WTC11 (cell line): ENCODE results near the gene APBB3. TPM values are rescaled to one million over a fixed set of nuclear protein-coding genes. Genes with fewer than 3 reads are reported as not detected.

Source experiments
- ATF1 ChIP-seq: sonication (generic); formaldehyde crosslinking; IDR thresholded peaks from 2 replicates; pipeline ENCODE4 v1.8.1; 2023; ENCODE audit warnings: mild to moderate bottlenecking, moderate library complexity, missing genetic modification reagents
- ATF2 ChIP-seq: sonication (generic); formaldehyde crosslinking; IDR thresholded peaks from 2 replicates; pipeline ENCODE4 v1.8.1; 2022; ENCODE audit warnings: low read depth, missing genetic modification reagents, borderline replicate concordance
- ATF6 ChIP-seq: sonication (generic); formaldehyde crosslinking; IDR thresholded peaks from 2 replicates; pipeline ENCODE4 v1.8.1; 2023; ENCODE audit warnings: mild to moderate bottlenecking, missing genetic modification reagents
- CBFB ChIP-seq: sonication (generic); formaldehyde crosslinking; IDR thresholded peaks from 2 replicates; pipeline ENCODE4 v1.8.1; 2022; ENCODE audit warnings: mild to moderate bottlenecking, low read depth, missing genetic modification reagents
- E2F5 ChIP-seq: sonication (generic); formaldehyde crosslinking; IDR thresholded peaks from 2 replicates; pipeline ENCODE4 v1.8.1; 2022; ENCODE audit warnings: mild to moderate bottlenecking, moderate library complexity, missing genetic modification reagents
- ERG ChIP-seq: fragments of 250-450 bp; sonication (Bioruptor Pico); IDR thresholded peaks from 2 replicates; pipeline ENCODE4 v1.8.0; 2021; ENCODE audit warnings: mild to moderate bottlenecking
- GTF2I ChIP-seq: fragments of 250-450 bp; sonication (Bioruptor Pico); conservative IDR thresholded peaks from 2 replicates; pipeline ENCODE4 v1.4.0; 2021; ENCODE audit warnings: mild to moderate bottlenecking
- HMGA2 ChIP-seq: fragments of 250-450 bp; sonication (Bioruptor Pico); IDR thresholded peaks from 2 replicates; pipeline ENCODE4 v1.4.0; 2021; ENCODE audit warnings: mild to moderate bottlenecking, moderate library complexity
- IRF1 ChIP-seq: sonication (generic); formaldehyde crosslinking; IDR thresholded peaks from 2 replicates; pipeline ENCODE4 v1.8.0; 2023; ENCODE audit warnings: missing genetic modification reagents
- NFATC4 ChIP-seq: fragments of 250-450 bp; sonication (Bioruptor Pico); IDR thresholded peaks from 2 replicates; pipeline ENCODE4 v1.9.0; 2021; ENCODE audit warnings: mild to moderate bottlenecking
- NFE2L1 ChIP-seq: sonication (generic); formaldehyde crosslinking; IDR thresholded peaks from 2 replicates; pipeline ENCODE4 v1.8.1; 2023; ENCODE audit warnings: missing genetic modification reagents
- NFYB ChIP-seq: sonication (generic); formaldehyde crosslinking; conservative IDR thresholded peaks from 2 replicates; pipeline ENCODE4 v1.8.0; 2022; ENCODE audit warnings: low read depth, missing genetic modification reagents
- NR3C1 ChIP-seq: sonication (generic); formaldehyde crosslinking; conservative IDR thresholded peaks from 2 replicates; pipeline ENCODE4 v1.8.1; 2023; ENCODE audit warnings: low read depth, mild to moderate bottlenecking, missing genetic modification reagents
- OVOL2 ChIP-seq: fragments of 250-450 bp; sonication (Bioruptor Pico); IDR thresholded peaks from 2 replicates; pipeline ENCODE4 v1.9.0; 2021; ENCODE audit warnings: mild to moderate bottlenecking, borderline replicate concordance
- PRDM15 ChIP-seq: sonication (generic); formaldehyde crosslinking; IDR thresholded peaks from 2 replicates; pipeline ENCODE4 v1.8.0; 2022; ENCODE audit warnings: missing genetic modification reagents
- RELA ChIP-seq: sonication (generic); formaldehyde crosslinking; IDR thresholded peaks from 2 replicates; pipeline ENCODE4 v1.8.1; 2022; ENCODE audit warnings: missing genetic modification reagents, mild to moderate bottlenecking, borderline replicate concordance
- SMAD3 ChIP-seq: sonication (generic); formaldehyde crosslinking; IDR thresholded peaks from 2 replicates; pipeline ENCODE4 v1.8.0; 2022; ENCODE audit warnings: missing genetic modification reagents, mild to moderate bottlenecking, borderline replicate concordance
- SMAD4 ChIP-seq: sonication (generic); formaldehyde crosslinking; IDR thresholded peaks from 2 replicates; pipeline ENCODE4 v1.8.0; 2022; ENCODE audit warnings: mild to moderate bottlenecking, missing genetic modification reagents
- SP1 ChIP-seq: sonication (generic); formaldehyde crosslinking; conservative IDR thresholded peaks from 2 replicates; pipeline ENCODE4 v1.8.1; 2022; ENCODE audit warnings: missing genetic modification reagents
- TEAD4 ChIP-seq: sonication (generic); formaldehyde crosslinking; IDR thresholded peaks from 2 replicates; pipeline ENCODE4 v1.8.0; 2022; ENCODE audit warnings: mild to moderate bottlenecking, missing genetic modification reagents
- ZMAT4 ChIP-seq: fragments of 250-450 bp; sonication (Bioruptor Pico); IDR thresholded peaks from 2 replicates; pipeline ENCODE4 v1.9.0; 2021; ENCODE audit warnings: mild to moderate bottlenecking
- ZNF138 ChIP-seq: sonication (generic); formaldehyde crosslinking; conservative IDR thresholded peaks from 2 replicates; pipeline ENCODE4 v1.8.1; 2022; ENCODE audit warnings: mild to moderate bottlenecking, moderate library complexity, missing genetic modification reagents
- ZNF423 ChIP-seq: fragments of 250-450 bp; sonication (Bioruptor Pico); IDR thresholded peaks from 2 replicates; pipeline ENCODE4 v2.1.2; 2022; ENCODE audit warnings: mild to moderate bottlenecking, moderate library complexity
- ZNF425 ChIP-seq: fragments of 250-450 bp; sonication (Bioruptor Pico); conservative IDR thresholded peaks from 2 replicates; pipeline ENCODE4 v1.9.0; 2021; ENCODE audit warnings: mild to moderate bottlenecking
- ZNF671 ChIP-seq: fragments of 250-450 bp; sonication (Bioruptor Pico); IDR thresholded peaks from 2 replicates; pipeline ENCODE4 v1.8.0; 2021; ENCODE audit warnings: mild to moderate bottlenecking
- ZSCAN18 ChIP-seq: fragments of 250-450 bp; sonication (Bioruptor Pico); IDR thresholded peaks from 2 replicates; pipeline ENCODE4 v2.1.2; 2022; ENCODE audit warnings: mild to moderate bottlenecking, moderate library complexity
- total RNA-seq: library from RNA; stranded (reverse); gene quantifications from 3 replicates; pipeline ENCODE4 v1.2.3, GENCODE V29; 2021

APBB3 gene
- total RNA-seq, 1 experiment from 2014 or later, result 25.9 TPM

- TF ChIP-seq ZNF671 (CRISPR knock-in tag), result peak; percentile 14; the same call in 1 of the 2 replicates
- no peak for TF ChIP-seq ZNF423 (CRISPR knock-in tag)
- TF ChIP-seq OVOL2, result no peak
- TF ChIP-seq CBFB (CRISPR knock-in tag), result no peak
- peak; percentile 90 for TF ChIP-seq SP1
- TF ChIP-seq NR3C1 (CRISPR knock-in tag), result no peak
- TF ChIP-seq SMAD3 (CRISPR knock-in tag), result 0 out of 2 replicates have a peak, but pooled peaks have one; percentile 73
- no peak for TF ChIP-seq ATF2 (CRISPR knock-in tag)
- no peak for TF ChIP-seq RELA
- no peak; the same call in 1 of the 2 replicates for TF ChIP-seq IRF1 (CRISPR knock-in tag)
- no peak for TF ChIP-seq TEAD4 (CRISPR knock-in tag)
- no peak for TF ChIP-seq ERG (CRISPR knock-in tag)
- no peak for TF ChIP-seq ZNF425 (CRISPR knock-in tag)
- peak; percentile 3; the same call in 1 of the 2 replicates for TF ChIP-seq ZMAT4 (CRISPR knock-in tag)
- TF ChIP-seq ZSCAN18 (CRISPR knock-in tag), result no peak
- peak; percentile 10; the same call in 1 of the 2 replicates for TF ChIP-seq E2F5 (CRISPR knock-in tag)
- TF ChIP-seq PRDM15, result peak; percentile 87
- no peak for TF ChIP-seq NFE2L1 (CRISPR knock-in tag)
- TF ChIP-seq ATF1, result no peak
- no peak for TF ChIP-seq ZNF138 (CRISPR knock-in tag)
- TF ChIP-seq SMAD4, result no peak
- TF ChIP-seq GTF2I, result no peak
- TF ChIP-seq ATF6 (CRISPR knock-in tag), result no peak
- TF ChIP-seq NFATC4 (CRISPR knock-in tag), result peak; percentile 68; the same call in 1 of the 2 replicates
- TF ChIP-seq NFYB (CRISPR knock-in tag), result no peak
- no peak for TF ChIP-seq HMGA2 (CRISPR knock-in tag)
These were observed 7.1 kb downstream of the APBB3 start, which contains the start of gene SRA1 (continued) for GRCh38 chr5:140557136-140557805.
